Measurements from ENCODE around the gene ARHGEF2. TPM values are rescaled to one million over a fixed set of nuclear protein-coding genes. Genes with fewer than 3 reads are reported as not detected.

The ARHGEF2 gene
- total and polyA plus RNA-seq, 2 of the 13 experiments (the other 11 are each of a cell fraction or from before 2014, with no cell fraction given): 16.1 to 32.1 TPM

GRCh38 chr1:155934097-155934935 is 44.0 kb downstream of the ARHGEF2 start, which contains the start of gene KHDC4 (continued):
- no peak for TF ChIP-seq SRSF9 (IDR thresholded peaks at IDR 0.05; ENCODE audit: borderline replicate concordance, insufficient read depth, low read depth, low read length, poor library complexity, severe bottlenecking)
- peak; percentile 99 for TF ChIP-seq NR2C2 (CRISPR knock-in tag; IDR thresholded peaks at IDR 0.05; ENCODE audit: borderline replicate concordance)
- TF ChIP-seq IRF2 (CRISPR knock-in tag; IDR thresholded peaks at IDR 0.05): peak; percentile 79
- peak; percentile 49; the same call in 1 of the 2 replicates for TF ChIP-seq FOXJ3 (CRISPR knock-in tag; IDR thresholded peaks at IDR 0.05; ENCODE audit: borderline replicate concordance)
- peak; percentile 57 for TF ChIP-seq IRF9 (CRISPR knock-in tag; IDR thresholded peaks at IDR 0.05; ENCODE audit: borderline replicate concordance)
- TF ChIP-seq HDAC1 (CRISPR knock-in tag; IDR thresholded peaks at IDR 0.05): peak; percentile 86
- no peak for TF ChIP-seq ZMYM2 (CRISPR knock-in tag; IDR thresholded peaks at IDR 0.05)
- TF ChIP-seq HNRNPL (IDR thresholded peaks at IDR 0.05; ENCODE audit: low read depth, low read length): 0 out of 2 replicates have a peak, but pooled peaks have one; percentile 50
- no peak for TF ChIP-seq PREB (CRISPR knock-in tag; IDR thresholded peaks at IDR 0.05)
- peak; percentile 77 for TF ChIP-seq ELF3 (CRISPR knock-in tag; IDR thresholded peaks at IDR 0.05)
- no peak for TF ChIP-seq ZBTB8A (CRISPR knock-in tag; IDR thresholded peaks at IDR 0.05; ENCODE audit: borderline replicate concordance, low read depth)
- TF ChIP-seq ZFYVE20 (CRISPR knock-in tag; IDR thresholded peaks at IDR 0.05; ENCODE audit: borderline replicate concordance, low read depth): no peak
- TF ChIP-seq STAT5B (CRISPR knock-in tag; IDR thresholded peaks at IDR 0.05): no peak
- no peak for TF ChIP-seq ONECUT2 (CRISPR knock-in tag; IDR thresholded peaks at IDR 0.05)
- no peak for TF ChIP-seq CENPX (CRISPR knock-in tag; IDR thresholded peaks at IDR 0.05)
- TF ChIP-seq ZNF24 (IDR thresholded peaks at IDR 0.05): no peak
- TF ChIP-seq TARDBP (CRISPR knock-in tag; IDR thresholded peaks at IDR 0.05): peak; percentile 79; the same call in 1 of the 2 replicates
- no peak for TF ChIP-seq SRSF4 (IDR thresholded peaks at IDR 0.05; ENCODE audit: low read depth, low read length, poor library complexity, severe bottlenecking)
- peak; percentile 61 for TF ChIP-seq AGO2 (optimal IDR thresholded peaks at IDR 0.05; ENCODE audit: low read depth, low read length)
- TF ChIP-seq ZBED4 (CRISPR knock-in tag; IDR thresholded peaks at IDR 0.05; ENCODE audit: borderline replicate concordance): 0 out of 2 replicates have a peak, but pooled peaks have one; percentile 40
- TF ChIP-seq ZBTB38 (CRISPR knock-in tag; IDR thresholded peaks at IDR 0.05): peak; percentile 85
- no peak for TF ChIP-seq RCOR2 (CRISPR knock-in tag; IDR thresholded peaks at IDR 0.05)
- TF ChIP-seq ZNF317 (CRISPR knock-in tag; IDR thresholded peaks at IDR 0.05): no peak; the same call in none of the 2 replicates
- TF ChIP-seq SP140L (CRISPR knock-in tag; IDR thresholded peaks at IDR 0.05; ENCODE audit: borderline replicate concordance): no peak

Measured in HepG2 (cell line).